Measurements from ENCODE around the gene LRRC75B.
"Not testable (repeated sequence)": the region's sequence is repeated elsewhere in the genome, so short reads cannot be mapped to it uniquely, and the experiment has no call there.

LRRC75B gene

GRCh38 chr22:24566899-24567511, 25.9 kb downstream of the LRRC75B start:
- in situ Hi-C loops (cut with MboI; ENCODE audit: low pct_unique_long_range_greater_than_20kb, low sequenced_read_pairs) = no loop called here
- DNase-seq = no peak

- in situ Hi-C loops (cut with MboI; ENCODE audit: low pct_unique_long_range_greater_than_20kb, low sequenced_read_pairs) = no loop called here
- no peak for DNase-seq
These were observed 27.8 kb downstream of the LRRC75B start for GRCh38 chr22:24565077-24565476.

- in situ Hi-C loops (cut with MboI; ENCODE audit: low pct_unique_long_range_greater_than_20kb, low sequenced_read_pairs) = no loop called here
- no peak for DNase-seq
These were observed 28.4 kb downstream of the LRRC75B start for GRCh38 chr22:24564376-24565058.

GRCh38 chr22:24563246-24563645, 29.6 kb downstream of the LRRC75B start:
- in situ Hi-C loops (cut with MboI; ENCODE audit: low pct_unique_long_range_greater_than_20kb, low sequenced_read_pairs) = no loop called here
- DNase-seq = no peak

DNA sequence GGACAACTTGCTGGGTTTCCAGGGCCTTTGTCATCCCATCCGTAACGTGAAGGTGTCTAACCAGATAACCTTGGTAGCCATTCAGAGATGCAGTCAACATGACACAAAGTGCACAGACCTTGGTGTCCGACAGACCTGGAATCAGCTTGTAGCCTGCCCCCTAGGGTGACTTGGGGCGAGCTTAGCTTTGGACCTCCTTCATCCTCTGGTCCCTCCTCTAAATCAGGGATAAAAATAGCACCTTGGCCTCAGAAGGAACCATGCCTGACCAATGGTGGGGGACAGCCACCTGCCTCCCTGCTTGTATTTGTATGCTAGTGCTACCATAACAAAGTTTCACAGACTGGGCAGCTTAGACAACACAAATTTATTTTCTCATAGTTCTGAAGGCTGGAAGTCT, 33.4 kb downstream of the LRRC75B start:
- in situ Hi-C loops (cut with MboI; ENCODE audit: low pct_unique_long_range_greater_than_20kb, low sequenced_read_pairs) = no loop called here
- DNase-seq = no peak

DNA sequence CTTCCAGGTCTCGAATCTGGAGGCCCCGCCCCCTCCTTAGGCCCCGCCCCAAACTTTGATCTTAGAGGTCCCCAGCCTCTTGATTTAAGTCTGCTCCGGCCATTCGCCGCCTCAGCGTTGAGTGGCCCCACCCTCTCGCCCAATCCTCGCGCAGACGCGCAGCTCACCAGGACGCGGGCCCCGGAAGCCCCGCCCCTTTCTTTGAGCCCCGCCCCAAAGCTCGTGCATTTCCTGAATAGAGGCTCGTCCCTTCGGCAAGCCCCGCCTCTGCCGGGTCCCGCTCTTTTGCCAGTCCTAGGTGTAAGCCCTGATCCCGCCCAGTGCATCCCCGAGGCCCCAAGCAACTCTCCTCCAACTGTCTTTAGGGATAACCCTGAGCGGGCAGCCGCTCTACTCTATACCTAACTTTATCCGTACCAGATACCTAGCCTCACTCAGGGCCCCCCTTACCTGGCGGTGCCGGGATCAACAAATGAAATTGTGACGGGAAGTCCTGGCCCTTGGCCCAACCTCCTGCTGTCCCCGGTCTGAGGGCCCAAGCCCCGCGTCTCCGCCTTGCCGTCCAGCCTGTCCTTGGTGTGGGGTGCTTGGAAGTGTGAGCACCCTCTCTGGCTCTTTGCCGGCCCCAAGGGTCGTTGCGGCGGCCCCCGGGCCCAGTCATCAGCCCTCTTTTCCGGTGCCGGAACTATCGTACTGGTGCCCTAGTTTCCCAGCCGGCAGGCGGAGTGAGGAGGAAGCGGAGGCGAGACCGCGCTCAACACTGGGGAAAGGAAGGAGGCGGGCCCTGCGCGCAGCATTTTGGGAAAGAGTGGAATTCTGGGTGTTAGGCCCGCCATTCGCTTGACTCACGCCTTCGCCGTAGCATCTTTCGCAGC, 37.5 kb downstream of the LRRC75B start, which contains the start of gene SNRPD3:
SNRPD3 (plus strand) TSS at position 835 of the 875 bp plus-strand sequence. CDS start 1,676 bp downstream, outside the sequence.
- DNase-seq = peak; percentile 98
- in situ Hi-C loops (cut with MboI; ENCODE audit: low pct_unique_long_range_greater_than_20kb, low sequenced_read_pairs) = no loop called here

GRCh38 chr22:24554313-24555164, 38.3 kb downstream of the LRRC75B start, which contains the start of gene GUCD1:
GUCD1 (minus strand) TSS chr22:24555138; CDS start chr22:24554991, 147 bp downstream.
- in situ Hi-C loops (cut with MboI; ENCODE audit: low pct_unique_long_range_greater_than_20kb, low sequenced_read_pairs) = no loop called here
- peak; percentile 55 for DNase-seq

DNA sequence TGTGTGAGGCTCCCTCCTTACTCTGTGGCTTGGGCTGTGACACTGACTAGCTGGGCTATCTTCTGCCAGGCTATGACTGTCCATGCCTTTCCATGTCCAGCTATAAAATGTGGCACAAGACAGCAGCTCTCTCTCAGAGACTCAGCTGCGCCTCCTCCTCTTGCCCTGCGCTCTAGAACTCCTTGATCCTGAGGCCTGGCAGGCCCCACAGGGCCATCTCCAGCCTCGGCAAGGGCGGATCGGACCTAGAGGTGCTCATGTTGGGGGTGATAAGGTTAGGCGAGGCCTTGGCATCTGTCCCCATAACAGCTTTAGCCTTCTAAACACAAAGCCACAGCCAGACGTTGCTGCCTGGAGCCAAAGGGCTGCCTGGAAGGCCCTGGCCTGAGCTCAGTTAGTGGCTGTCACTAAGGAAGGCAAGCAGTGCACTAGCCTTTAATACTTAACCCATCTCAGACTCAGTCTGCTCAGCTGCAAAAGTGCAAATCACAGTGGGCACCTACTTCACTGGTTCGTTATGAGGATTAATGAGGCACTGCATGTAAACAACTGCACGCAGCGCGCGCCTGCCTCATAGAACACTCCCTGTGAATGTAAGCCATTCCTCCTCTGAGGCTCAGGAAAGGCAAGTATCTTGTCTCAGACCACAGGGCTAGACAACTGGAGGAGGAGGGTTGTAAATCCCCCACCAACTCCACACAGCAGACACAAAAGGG, 39.1 kb downstream of the LRRC75B start:
- in situ Hi-C loops (cut with MboI; ENCODE audit: low pct_unique_long_range_greater_than_20kb, low sequenced_read_pairs) = no loop called here
- no peak for DNase-seq

- in situ Hi-C loops (cut with MboI; ENCODE audit: low pct_unique_long_range_greater_than_20kb, low sequenced_read_pairs); DNase-seq: not testable (repeated sequence)
These were observed 40.2 kb downstream of the LRRC75B start for GRCh38 chr22:24552503-24553286.

- DNase-seq = peak; percentile 17
- in situ Hi-C loops (cut with MboI; ENCODE audit: low pct_unique_long_range_greater_than_20kb, low sequenced_read_pairs) = no loop called here
These were observed 41.9 kb downstream of the LRRC75B start for GRCh38 chr22:24550902-24551435.

DNA sequence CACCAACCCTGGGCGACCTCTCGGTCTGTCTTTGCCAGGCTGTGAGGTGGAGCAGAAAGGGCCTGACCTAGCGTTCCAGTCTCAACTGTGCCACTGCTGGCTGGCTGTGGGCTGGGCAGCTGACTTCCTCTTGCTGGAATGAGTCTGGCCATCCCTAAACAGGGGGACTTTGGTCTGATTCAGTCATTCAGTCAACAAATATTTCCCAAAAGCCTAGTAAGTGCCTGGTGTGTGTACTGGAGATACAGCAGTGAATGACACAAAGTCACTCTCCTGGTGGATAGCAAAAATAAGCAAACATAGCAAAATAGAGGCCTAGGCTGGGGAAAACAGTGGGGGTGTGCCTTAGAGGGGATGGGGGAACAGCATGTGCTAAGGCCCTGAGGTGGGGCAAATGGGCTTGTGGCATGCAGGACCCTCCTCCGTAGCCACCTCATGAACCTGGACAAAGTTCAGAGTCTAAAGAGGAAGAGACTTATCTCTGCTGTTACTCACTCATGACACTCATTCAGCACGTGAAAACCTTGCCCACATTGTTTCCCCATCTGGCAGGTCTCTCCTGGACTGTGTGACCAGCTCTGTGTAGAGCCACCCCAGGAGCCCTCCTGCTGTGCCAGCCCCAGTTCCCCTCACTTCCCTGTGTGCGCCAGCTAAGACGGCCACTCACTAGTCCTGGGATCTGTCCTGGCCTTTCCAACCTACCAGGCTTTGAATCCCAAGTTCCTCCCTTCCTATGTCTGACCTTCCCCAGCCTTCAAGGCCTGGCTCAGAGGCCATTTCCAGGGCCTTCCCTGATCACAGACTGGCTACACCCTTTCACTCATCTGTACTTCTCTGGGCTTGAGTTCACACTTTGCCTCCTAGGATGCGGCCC, 42.6 kb downstream of the LRRC75B start:
- in situ Hi-C loops (cut with MboI; ENCODE audit: low pct_unique_long_range_greater_than_20kb, low sequenced_read_pairs) = no loop called here
- DNase-seq = peak; percentile 38

GRCh38 chr22:24548812-24549211, 44.1 kb downstream of the LRRC75B start:
- in situ Hi-C loops (cut with MboI; ENCODE audit: low pct_unique_long_range_greater_than_20kb, low sequenced_read_pairs) = no loop called here
- no peak for DNase-seq

DNA sequence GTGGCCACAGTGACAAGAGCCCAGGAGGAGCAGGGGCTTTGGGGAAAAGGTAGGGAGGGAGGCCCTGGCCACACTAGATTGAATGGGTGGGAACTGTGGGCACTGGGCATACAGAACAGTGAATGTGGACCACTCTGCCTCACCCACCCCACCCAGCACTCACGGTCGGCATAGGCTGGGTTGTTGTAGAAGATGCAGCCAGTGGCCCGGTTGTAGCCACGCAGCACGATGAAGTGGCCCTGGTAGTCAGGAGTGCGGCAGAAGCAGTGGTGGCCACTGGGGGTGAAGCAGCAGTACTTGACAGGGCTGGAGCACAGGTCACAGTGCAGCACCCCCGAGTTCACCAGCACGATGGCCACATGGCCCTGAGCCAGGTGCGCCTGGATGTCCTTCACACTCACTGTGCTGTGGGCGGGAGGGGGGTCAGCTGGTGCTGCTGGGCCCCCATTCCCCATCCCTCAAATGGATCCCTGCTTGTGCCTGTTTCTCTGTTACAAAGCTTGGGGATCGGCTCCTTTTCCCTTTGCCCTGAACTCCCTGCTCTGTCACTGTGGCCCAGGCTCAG, 49.1 kb downstream of the LRRC75B start:
- in situ Hi-C loops (cut with MboI; ENCODE audit: low pct_unique_long_range_greater_than_20kb, low sequenced_read_pairs) = no loop called here
- no peak for DNase-seq

- in situ Hi-C loops (cut with MboI; ENCODE audit: low pct_unique_long_range_greater_than_20kb, low sequenced_read_pairs) = no loop called here
- DNase-seq = no peak
These were observed 49.7 kb downstream of the LRRC75B start for GRCh38 chr22:24543185-24543601.

- DNase-seq = no peak
- in situ Hi-C loops (cut with MboI; ENCODE audit: low pct_unique_long_range_greater_than_20kb, low sequenced_read_pairs) = no loop called here
These were observed 50.2 kb downstream of the LRRC75B start for GRCh38 chr22:24542641-24543040.
